IMR-90 (cell line): ENCODE measurements around the gene KAZN. TPM values are rescaled to one million over a fixed set of nuclear protein-coding genes. Genes with fewer than 3 reads are reported as not detected.

Source experiments
- ATAC-seq: fragments of 200-7000 bp; cut with Tn5 transposase; 2 replicates; pipeline ENCODE4 v1.9.1; 2020; ENCODE audit warnings: low read depth, mild to moderate bottlenecking, moderate library complexity
- BruUV-seq: library from RNA; stranded (reverse); fragments of 400-500 nt; replicated peaks from 2 replicates; lab custom pipeline; 2021; lab: Mats Ljungman, UMichigan
- CTCF ChIA-PET: fragments of 300-600 bp; formaldehyde crosslinking; extraction: SDS; loops from one replicate; lab custom pipeline; 2021; ENCODE audit warnings: antibody characterized with exemption; lab: Yijun Ruan, JAX
- POLR2A ChIA-PET: fragments of 300-600 bp; sonication (Branson Sonifier 250); formaldehyde crosslinking; loops from one replicate; lab custom pipeline; 2022; ENCODE audit warnings: antibody characterized with exemption; ENCODE audit not compliant: unreplicated experiment; lab: Charles Lee
- DNase-seq: peaks from one replicate; pipeline ENCODE4 v3.0.0; 2013
- H2AFZ ChIP-seq: replicated peaks from 2 replicates; pipeline ENCODE3; 2013; ENCODE audit warnings: low read length, mild to moderate bottlenecking; ENCODE audit not compliant: poor library complexity
- H2AK5ac ChIP-seq: 2 replicates; pipeline ENCODE4 v1.6.1; 2013; ENCODE audit warnings: low read depth, low read length, inconsistent platforms
- H2AK9ac ChIP-seq: replicated peaks from 2 replicates; pipeline ENCODE3; 2013; ENCODE audit warnings: mild to moderate bottlenecking, low read depth, low read length, moderate library complexity; ENCODE audit not compliant: poor library complexity
- H2BK120ac ChIP-seq: 2 replicates; pipeline ENCODE4 v1.6.1; 2013; ENCODE audit warnings: low read depth, low read length, inconsistent platforms
- H2BK15ac ChIP-seq: 3 replicates; pipeline ENCODE4 v1.6.1; 2013; ENCODE audit warnings: low read depth, low read length, inconsistent platforms
- H2BK20ac ChIP-seq: 2 replicates; pipeline ENCODE4 v1.6.1; 2013; ENCODE audit warnings: low read depth, mild to moderate bottlenecking, inconsistent platforms, low read length, moderate library complexity
- H2BK5ac ChIP-seq: 2 replicates; pipeline ENCODE4 v1.6.1; 2013; ENCODE audit warnings: mild to moderate bottlenecking, low read depth, low read length, inconsistent platforms; ENCODE audit not compliant: poor library complexity, severe bottlenecking
- H3K14ac ChIP-seq: replicated peaks from 2 replicates; pipeline ENCODE4 v1.6.1; 2013; ENCODE audit warnings: low read depth, low read length, inconsistent platforms
- H3K18ac ChIP-seq: 2 replicates; pipeline ENCODE4 v1.6.1; 2013; ENCODE audit warnings: low read depth, low read length, control low read depth
- H3K23ac ChIP-seq: 2 replicates; pipeline ENCODE4 v1.6.1; 2013; ENCODE audit warnings: low read depth, low read length, inconsistent platforms
- H3K27ac ChIP-seq: 2 replicates; pipeline ENCODE4 v1.5.1; 2013; ENCODE audit warnings: mild to moderate bottlenecking, control low read depth, low read length; ENCODE audit not compliant: insufficient read depth
- H3K27me3 ChIP-seq: 2 replicates; pipeline ENCODE4 v1.6.1; 2013; ENCODE audit warnings: low read length; ENCODE audit not compliant: control insufficient read depth, insufficient read depth
- H3K36me3 ChIP-seq: 2 replicates; pipeline ENCODE4 v1.6.1; 2013; ENCODE audit warnings: low read length, mixed read lengths; ENCODE audit not compliant: control insufficient read depth, insufficient read depth
- H3K4ac ChIP-seq: 2 replicates; pipeline ENCODE4 v1.6.1; 2013; ENCODE audit warnings: low read depth, low read length, inconsistent platforms
- H3K4me1 ChIP-seq: 2 replicates; pipeline ENCODE4 v1.6.1; 2013; ENCODE audit warnings: low read length, mixed read lengths; ENCODE audit not compliant: control insufficient read depth, insufficient read depth
- H3K4me2 ChIP-seq: 2 replicates; pipeline ENCODE4 v1.6.1; 2013; ENCODE audit warnings: low read depth, mild to moderate bottlenecking, control low read depth, low read length, moderate library complexity
- H3K4me3 ChIP-seq: 2 replicates; pipeline ENCODE4 v1.5.1; 2013; ENCODE audit warnings: low read depth, mild to moderate bottlenecking, control low read depth, low read length, moderate library complexity; ENCODE audit not compliant: insufficient read depth
- H3K56ac ChIP-seq: 2 replicates; pipeline ENCODE4 v1.6.1; 2013; ENCODE audit warnings: low read length, inconsistent platforms; ENCODE audit not compliant: insufficient read depth; ENCODE audit errors: extremely low read depth
- H3K79me1 ChIP-seq, 2 experiments: 2 replicates each; pipeline ENCODE4 v1.6.1; 2013; ENCODE audit warnings: low read length in 2 of 2, inconsistent platforms in 1 of 2, low read depth in 1 of 2
- H3K9ac ChIP-seq: 2 replicates; pipeline ENCODE4 v1.6.1; 2013; ENCODE audit warnings: low read depth, low read length, control low read depth
- H3K9me1 ChIP-seq: 2 replicates; pipeline ENCODE4 v1.6.1; 2013; ENCODE audit warnings: low read length, inconsistent platforms; ENCODE audit not compliant: insufficient read depth
- H3K9me3 ChIP-seq: 2 replicates; pipeline ENCODE4 v1.6.1; 2013; ENCODE audit warnings: low read length; ENCODE audit not compliant: control insufficient read depth, insufficient read depth
- H4K20me1 ChIP-seq: 2 replicates; pipeline ENCODE4 v1.6.1; 2013; ENCODE audit warnings: low read length, inconsistent platforms; ENCODE audit not compliant: insufficient read depth
- H4K5ac ChIP-seq: 2 replicates; pipeline ENCODE4 v1.6.1; 2013; ENCODE audit warnings: mild to moderate bottlenecking, low read depth, low read length, control low read depth
- H4K8ac ChIP-seq, 2 experiments: 2 replicates each; pipeline ENCODE4 v1.6.1; 2013; ENCODE audit warnings: low read depth in 2 of 2, low read length in 2 of 2, control low read depth in 1 of 2, inconsistent platforms in 1 of 2
- H4K91ac ChIP-seq: 2 replicates; pipeline ENCODE4 v1.6.1; 2013; ENCODE audit warnings: low read depth, low read length, inconsistent platforms; ENCODE audit not compliant: insufficient read depth
- ELK1 ChIP-seq: fragments of 150-350 bp; IDR thresholded peaks from 2 replicates; pipeline ENCODE4 v1.6.1; 2016; ENCODE audit warnings: low read depth, mild to moderate bottlenecking, low read length, moderate library complexity, borderline replicate concordance
- FOS ChIP-seq: fragments of 150-350 bp; IDR thresholded peaks from 2 replicates; pipeline ENCODE4 v1.6.1; 2016; ENCODE audit warnings: low read depth, low read length
- POLR2A ChIP-seq: IDR thresholded peaks from 2 replicates; pipeline ENCODE4 v1.6.1; 2012; ENCODE audit warnings: mild to moderate bottlenecking, low read depth, low read length
- USF2 ChIP-seq: fragments of 150-350 bp; IDR thresholded peaks from 2 replicates; pipeline ENCODE4 v1.6.1; 2017; ENCODE audit warnings: mild to moderate bottlenecking, antibody characterized with exemption, low read length, low read depth
- WGBS, 2 experiments: methylation state at CpG; one replicate each; pipeline versions ENCODE4 v1.1.5 to v1.1.7; 2013; ENCODE audit warnings: missing lambda C conversion rate in 2 of 2; ENCODE audit not compliant: insufficient read length in 1 of 2; ENCODE audit errors: extremely low coverage in 2 of 2; 5-methylcytosine and 5-hydroxymethylcytosine counted together
- dilution Hi-C: fragments of 300-500 bp; cut with HindIII; formaldehyde crosslinking; loops from one replicate; pipeline ENCODE4 v1.14.3; 2018; ENCODE audit warnings: low sequenced_read_pairs; ENCODE audit not compliant: unreplicated experiment
- in situ Hi-C: fragments of 300-500 bp; cut with MboI; formaldehyde crosslinking; loops from 3 replicates; pipeline ENCODE4 v1.14.3; 2019; ENCODE audit warnings: low sequenced_read_pairs, inconsistent platforms, mixed read lengths
- intact Hi-C: fragments of 100-400 bp; cut with micrococcal nuclease; formaldehyde crosslinking; loops from 2 replicates; pipeline ENCODE4 v1.10.0; 2022
- polyA plus RNA-seq, 3 experiments: library from polyadenylated mRNA; depleted of rRNA; stranded (reverse); fragments of >200 nt; gene quantifications; 2 replicates each; pipeline ENCODE4 v1.2.3, GENCODE V29; 2012; ENCODE audit warnings: low replicate concordance in 1 of 3
- total RNA-seq: library from RNA; depleted of rRNA; stranded (reverse); fragments of >200 nt; gene quantifications from 2 replicates; pipeline ENCODE4 v1.2.3, GENCODE V29; 2012

The KAZN gene
- total and polyA plus RNA-seq, 2 of the 4 experiments (the other 2 are of a cell fraction) = 5.2 to 10.5 TPM

GRCh38 chr1:14755518-14756252 lies 157.2 kb downstream of the KAZN start:
- intact Hi-C loops (no loop called here), in situ Hi-C loops (no loop called here), dilution Hi-C loops (no loop called here)
- Histone ChIP-seq H2BK20ac (no peak overlapping the region), H3K79me1 (no peaks in the 10 kb centered on the region), H3K9ac (no peak overlapping the region), H2BK5ac (no peak overlapping the region), H3K14ac (no peak overlapping the region), H3K4me1 (peaks cover 3% of the 10 kb centered on the region; the same call in 1 of the 2 replicates), H3K27me3 (peaks cover 2% of the 10 kb centered on the region), H3K9me1 (no peaks in the 10 kb centered on the region), H4K20me1 (no peaks in the 10 kb centered on the region; the same call in 1 of the 2 replicates), H4K91ac (no peak overlapping the region; the same call in 1 of the 2 replicates), H4K8ac (no peak overlapping the region), H3K4me3 (no peak overlapping the region), H3K9me3 (no peaks in the 10 kb centered on the region; the same call in 1 of the 2 replicates), H4K5ac (no peak overlapping the region), H2AK5ac (no peak overlapping the region), H3K4me2 (no peak overlapping the region), H3K36me3 (no peaks in the 10 kb centered on the region), H3K23ac (no peak overlapping the region), H2AK9ac (peak overlapping the region; percentile 63), H2BK15ac (no peak overlapping the region), H3K4ac (no peak overlapping the region), H2AFZ (peak overlapping the region; percentile 48), H3K18ac (no peak overlapping the region), H3K27ac (no peak overlapping the region), H3K56ac (no peak overlapping the region), H2BK120ac (no peak overlapping the region)
- TF ChIP-seq USF2 = no peak
- TF ChIP-seq POLR2A = no peak
- TF ChIP-seq FOS = no peak
- TF ChIP-seq ELK1 = no peak
- no peak for DNase-seq
- POLR2A ChIA-PET = interaction anchor here (0.6 kb wide), 1 partner anchor 13 kb away, joined by 4 read pairs; no protein-coding TSS in a partner anchor
- CTCF ChIA-PET = no interaction called here
- no peak for ATAC-seq
- 50% methylated on average over 3 of the region's 9 CpGs; no CpG with 5 or more reads in 1 of the 2 experiments for WGBS, 2 experiments
- BruUV-seq = no TSS peak
